GM23338 (cell line): Measurements from ENCODE around the gene PDE4D. TPM values are rescaled to one million over a fixed set of nuclear protein-coding genes. Genes with fewer than 3 reads are reported as not detected.

Experiments
- ATAC-seq: fragments of 200-7000 bp; cut with Tn5 transposase; 3 replicates; pipeline ENCODE4 v1.9.1; 2020
- DNase-seq: peaks from one replicate; pipeline ENCODE4 v3.0.0-alpha.2; 2015; ENCODE audit warnings: low spot score
- H2AFZ ChIP-seq: fragments of 200-600 bp; sonication (generic); 2 replicates; pipeline ENCODE4 v1.8.0; 2016; ENCODE audit warnings: antibody characterized with exemption, mild to moderate bottlenecking, moderate library complexity
- H3F3A ChIP-seq: fragments of 200-600 bp; sonication (generic); replicated peaks from 2 replicates; pipeline ENCODE4 v1.8.0; 2017; ENCODE audit warnings: antibody characterized with exemption, mixed run types, low read depth
- H3K27ac ChIP-seq: fragments of 200-600 bp; sonication (generic); 2 replicates; pipeline ENCODE4 v1.6.1; 2016; ENCODE audit warnings: low read depth
- H3K27me3 ChIP-seq: fragments of 200-600 bp; sonication (generic); 2 replicates; pipeline ENCODE4 v1.8.0; 2016; ENCODE audit warnings: mild to moderate bottlenecking, mixed run types, moderate library complexity; ENCODE audit not compliant: insufficient read depth
- H3K36me3 ChIP-seq: fragments of 200-600 bp; sonication (generic); 2 replicates; pipeline ENCODE4 v1.8.0; 2016; ENCODE audit warnings: mild to moderate bottlenecking; ENCODE audit not compliant: insufficient read depth
- H3K4me1 ChIP-seq: fragments of 200-600 bp; sonication (generic); 2 replicates; pipeline ENCODE4 v1.8.0; 2016; ENCODE audit warnings: mild to moderate bottlenecking, moderate library complexity; ENCODE audit not compliant: insufficient read depth
- H3K4me2 ChIP-seq: fragments of 200-600 bp; sonication (generic); 2 replicates; pipeline ENCODE4 v1.7.1; 2017; ENCODE audit warnings: mixed run types
- H3K4me3 ChIP-seq: fragments of 200-600 bp; sonication (generic); 2 replicates; pipeline ENCODE4 v1.6.1; 2016; ENCODE audit warnings: mixed run types
- H3K79me2 ChIP-seq: fragments of 200-600 bp; sonication (generic); replicated peaks from 2 replicates; pipeline ENCODE4 v1.8.0; 2017; ENCODE audit warnings: mild to moderate bottlenecking; ENCODE audit not compliant: insufficient read depth
- H3K9me2 ChIP-seq: fragments of 200-600 bp; sonication (generic); 2 replicates; pipeline ENCODE4 v1.8.0; 2017; ENCODE audit not compliant: insufficient read depth
- H4K20me1 ChIP-seq: fragments of 200-600 bp; sonication (generic); replicated peaks from 2 replicates; pipeline ENCODE4 v1.8.0; 2017; ENCODE audit warnings: mild to moderate bottlenecking; ENCODE audit not compliant: insufficient read depth
- H3K27ac Mint-ChIP-seq: 2 replicates; pipeline ENCODE4 v1.8.0; 2020; ENCODE audit warnings: inconsistent platforms, mild to moderate bottlenecking, moderate library complexity, mixed read lengths
- H3K27me3 Mint-ChIP-seq: 3 replicates; pipeline ENCODE4 v1.8.0; 2022; ENCODE audit warnings: low read depth, mild to moderate bottlenecking, moderate library complexity, mixed read lengths, inconsistent platforms; ENCODE audit not compliant: insufficient read depth, poor library complexity
- H3K36me3 Mint-ChIP-seq: 3 replicates; pipeline ENCODE4 v1.8.0; 2021; ENCODE audit warnings: low read depth, mild to moderate bottlenecking, inconsistent platforms, moderate library complexity, mixed read lengths
- H3K4me1 Mint-ChIP-seq: 3 replicates; pipeline ENCODE4 v1.8.0; 2020; ENCODE audit warnings: mild to moderate bottlenecking, inconsistent platforms, mixed read lengths
- H3K4me3 Mint-ChIP-seq: 3 replicates; pipeline ENCODE4 v1.8.0; 2021; ENCODE audit warnings: moderate library complexity, mild to moderate bottlenecking, inconsistent platforms, mixed read lengths
- H3K9me3 Mint-ChIP-seq: 3 replicates; pipeline ENCODE4 v1.8.0; 2020; ENCODE audit warnings: moderate library complexity, mild to moderate bottlenecking, inconsistent platforms, mixed read lengths
- CREB1 ChIP-seq: fragments of 250-450 bp; sonication (Bioruptor Pico); IDR thresholded peaks from 2 replicates; pipeline ENCODE4 v1.5.0; 2020; ENCODE audit warnings: low read depth, mild to moderate bottlenecking, moderate library complexity
- EZH2 ChIP-seq: fragments of 200-600 bp; sonication (generic); IDR thresholded peaks from one replicate; pipeline ENCODE4 v1.8.0; 2017; ENCODE audit warnings: antibody characterized with exemption, mild to moderate bottlenecking, low read depth; ENCODE audit not compliant: unreplicated experiment
- EZH2phosphoT487 ChIP-seq: fragments of 200-600 bp; sonication (generic); IDR thresholded peaks from one replicate; pipeline ENCODE4 v1.8.1; 2018; ENCODE audit warnings: antibody characterized with exemption; ENCODE audit not compliant: unreplicated experiment
- JUNB ChIP-seq: IDR thresholded peaks from one replicate; pipeline ENCODE4 v1.6.1; 2016; ENCODE audit warnings: antibody characterized with exemption; ENCODE audit not compliant: unreplicated experiment
- NANOG ChIP-seq: IDR thresholded peaks from 2 replicates; pipeline ENCODE4 v1.6.1; 2016; ENCODE audit warnings: antibody characterized with exemption, borderline replicate concordance
- POLR2AphosphoS5 ChIP-seq: IDR thresholded peaks from 2 replicates; pipeline ENCODE4 v1.6.1; 2016; ENCODE audit warnings: antibody characterized with exemption, low read depth
- STAT1 ChIP-seq: IDR thresholded peaks from one replicate; pipeline ENCODE4 v1.6.1; 2016; ENCODE audit warnings: antibody characterized with exemption; ENCODE audit not compliant: unreplicated experiment
- ZNF114 ChIP-seq: fragments of 250-450 bp; sonication (Bioruptor Pico); IDR thresholded peaks from 2 replicates; pipeline ENCODE4 v1.5.0; 2020; ENCODE audit warnings: mild to moderate bottlenecking, moderate library complexity
- ZNF331 ChIP-seq: fragments of 250-450 bp; sonication (Bioruptor Pico); IDR thresholded peaks from 2 replicates; pipeline ENCODE4 v1.5.0; 2020; ENCODE audit warnings: low read depth, mild to moderate bottlenecking, moderate library complexity
- polyA plus RNA-seq: library from polyadenylated mRNA; unstranded; fragments of >200 nt; fragmentation: Nextera tagmentation; extraction: Ambion mirVana; gene quantifications from 2 replicates; pipeline ENCODE4 v1.2.1, GENCODE V29; 2016
- total RNA-seq: library from RNA; depleted of rRNA; stranded (reverse); fragments of >200 nt; shearing (Covaris generic); gene quantifications from 2 replicates; pipeline ENCODE4 v1.2.3, GENCODE V29; 2014
- TF ChIP-seq, protein P1 (sequence below): IDR thresholded peaks from 2 replicates; pipeline ENCODE4 v1.6.1; 2016; ENCODE audit warnings: antibody characterized with exemption
- TF ChIP-seq, protein P2 (sequence below): fragments of 250-450 bp; sonication (Bioruptor Pico); IDR thresholded peaks from 2 replicates; pipeline ENCODE4 v1.5.0; 2020; ENCODE audit warnings: mild to moderate bottlenecking, moderate library complexity
- TF ChIP-seq, protein P3 (sequence below), 2 experiments: fragments of 200-600 bp in 1 of 2; sonication (generic) in 1 of 2; conservative IDR thresholded peaks; 2 replicates each; pipeline versions ENCODE4 v1.5.1 to v1.6.1; 2016 to 2017; ENCODE audit warnings: antibody characterized with exemption in 2 of 2, low read depth in 2 of 2, mild to moderate bottlenecking in 2 of 2, moderate library complexity in 1 of 2
- TF ChIP-seq, protein P4 (sequence below): IDR thresholded peaks from one replicate; pipeline ENCODE4 v1.6.1; 2018; ENCODE audit warnings: antibody characterized with exemption; ENCODE audit not compliant: unreplicated experiment

Gene PDE4D
- total and polyA plus RNA-seq, 2 experiments from 2014 or later: 2.1 to 4.7 TPM

DNA sequence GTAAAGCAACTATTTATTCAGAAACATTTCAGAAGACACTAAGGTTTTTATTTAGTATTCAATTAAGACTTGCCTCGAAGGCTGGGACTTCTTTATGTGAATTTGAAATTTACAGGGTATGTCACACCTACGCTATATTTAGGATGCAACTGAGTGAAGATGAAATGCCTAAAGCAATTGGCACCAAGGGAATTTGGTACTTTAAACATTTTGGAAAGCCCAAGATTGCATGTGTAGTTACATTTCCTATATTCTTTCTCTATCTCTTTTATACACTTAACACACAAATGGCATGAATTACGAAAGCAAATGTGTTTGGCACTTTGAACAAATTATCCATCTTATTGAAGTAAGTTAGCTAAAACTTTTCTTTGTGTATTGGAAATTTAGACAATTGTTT, 633.3 kb downstream of the PDE4D start:
- Mint-ChIP-seq H3K27me3 (peaks cover 1% of the 10 kb centered on the region), H3K4me1 (peaks cover 5% of the 10 kb centered on the region; the same call in 2 of the 3 replicates), H3K36me3 (no peaks in the 10 kb centered on the region), H3K27ac (no peak overlapping the region), H3K9me3 (no peaks in the 10 kb centered on the region), H3K4me3 (no peak overlapping the region)
- Histone ChIP-seq H3K9me2 (no peaks in the 10 kb centered on the region), H3K4me2 (no peak overlapping the region), H3K79me2 (no peaks in the 10 kb centered on the region), H3K27ac (no peak overlapping the region), H3K4me1 (no peaks in the 10 kb centered on the region), H3K36me3 (no peaks in the 10 kb centered on the region), H3K27me3 (no peaks in the 10 kb centered on the region), H3K4me3 (no peak overlapping the region), H3F3A (no peaks in the 10 kb centered on the region), H2AFZ (no peak overlapping the region), H4K20me1 (no peaks in the 10 kb centered on the region)
- TF ChIP-seq, protein P1, sequence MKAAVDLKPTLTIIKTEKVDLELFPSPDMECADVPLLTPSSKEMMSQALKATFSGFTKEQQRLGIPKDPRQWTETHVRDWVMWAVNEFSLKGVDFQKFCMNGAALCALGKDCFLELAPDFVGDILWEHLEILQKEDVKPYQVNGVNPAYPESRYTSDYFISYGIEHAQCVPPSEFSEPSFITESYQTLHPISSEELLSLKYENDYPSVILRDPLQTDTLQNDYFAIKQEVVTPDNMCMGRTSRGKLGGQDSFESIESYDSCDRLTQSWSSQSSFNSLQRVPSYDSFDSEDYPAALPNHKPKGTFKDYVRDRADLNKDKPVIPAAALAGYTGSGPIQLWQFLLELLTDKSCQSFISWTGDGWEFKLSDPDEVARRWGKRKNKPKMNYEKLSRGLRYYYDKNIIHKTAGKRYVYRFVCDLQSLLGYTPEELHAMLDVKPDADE: no peak
- no peak for TF ChIP-seq EZH2
- TF ChIP-seq NANOG: no peak
- no peak for TF ChIP-seq POLR2AphosphoS5
- TF ChIP-seq, protein P2, sequence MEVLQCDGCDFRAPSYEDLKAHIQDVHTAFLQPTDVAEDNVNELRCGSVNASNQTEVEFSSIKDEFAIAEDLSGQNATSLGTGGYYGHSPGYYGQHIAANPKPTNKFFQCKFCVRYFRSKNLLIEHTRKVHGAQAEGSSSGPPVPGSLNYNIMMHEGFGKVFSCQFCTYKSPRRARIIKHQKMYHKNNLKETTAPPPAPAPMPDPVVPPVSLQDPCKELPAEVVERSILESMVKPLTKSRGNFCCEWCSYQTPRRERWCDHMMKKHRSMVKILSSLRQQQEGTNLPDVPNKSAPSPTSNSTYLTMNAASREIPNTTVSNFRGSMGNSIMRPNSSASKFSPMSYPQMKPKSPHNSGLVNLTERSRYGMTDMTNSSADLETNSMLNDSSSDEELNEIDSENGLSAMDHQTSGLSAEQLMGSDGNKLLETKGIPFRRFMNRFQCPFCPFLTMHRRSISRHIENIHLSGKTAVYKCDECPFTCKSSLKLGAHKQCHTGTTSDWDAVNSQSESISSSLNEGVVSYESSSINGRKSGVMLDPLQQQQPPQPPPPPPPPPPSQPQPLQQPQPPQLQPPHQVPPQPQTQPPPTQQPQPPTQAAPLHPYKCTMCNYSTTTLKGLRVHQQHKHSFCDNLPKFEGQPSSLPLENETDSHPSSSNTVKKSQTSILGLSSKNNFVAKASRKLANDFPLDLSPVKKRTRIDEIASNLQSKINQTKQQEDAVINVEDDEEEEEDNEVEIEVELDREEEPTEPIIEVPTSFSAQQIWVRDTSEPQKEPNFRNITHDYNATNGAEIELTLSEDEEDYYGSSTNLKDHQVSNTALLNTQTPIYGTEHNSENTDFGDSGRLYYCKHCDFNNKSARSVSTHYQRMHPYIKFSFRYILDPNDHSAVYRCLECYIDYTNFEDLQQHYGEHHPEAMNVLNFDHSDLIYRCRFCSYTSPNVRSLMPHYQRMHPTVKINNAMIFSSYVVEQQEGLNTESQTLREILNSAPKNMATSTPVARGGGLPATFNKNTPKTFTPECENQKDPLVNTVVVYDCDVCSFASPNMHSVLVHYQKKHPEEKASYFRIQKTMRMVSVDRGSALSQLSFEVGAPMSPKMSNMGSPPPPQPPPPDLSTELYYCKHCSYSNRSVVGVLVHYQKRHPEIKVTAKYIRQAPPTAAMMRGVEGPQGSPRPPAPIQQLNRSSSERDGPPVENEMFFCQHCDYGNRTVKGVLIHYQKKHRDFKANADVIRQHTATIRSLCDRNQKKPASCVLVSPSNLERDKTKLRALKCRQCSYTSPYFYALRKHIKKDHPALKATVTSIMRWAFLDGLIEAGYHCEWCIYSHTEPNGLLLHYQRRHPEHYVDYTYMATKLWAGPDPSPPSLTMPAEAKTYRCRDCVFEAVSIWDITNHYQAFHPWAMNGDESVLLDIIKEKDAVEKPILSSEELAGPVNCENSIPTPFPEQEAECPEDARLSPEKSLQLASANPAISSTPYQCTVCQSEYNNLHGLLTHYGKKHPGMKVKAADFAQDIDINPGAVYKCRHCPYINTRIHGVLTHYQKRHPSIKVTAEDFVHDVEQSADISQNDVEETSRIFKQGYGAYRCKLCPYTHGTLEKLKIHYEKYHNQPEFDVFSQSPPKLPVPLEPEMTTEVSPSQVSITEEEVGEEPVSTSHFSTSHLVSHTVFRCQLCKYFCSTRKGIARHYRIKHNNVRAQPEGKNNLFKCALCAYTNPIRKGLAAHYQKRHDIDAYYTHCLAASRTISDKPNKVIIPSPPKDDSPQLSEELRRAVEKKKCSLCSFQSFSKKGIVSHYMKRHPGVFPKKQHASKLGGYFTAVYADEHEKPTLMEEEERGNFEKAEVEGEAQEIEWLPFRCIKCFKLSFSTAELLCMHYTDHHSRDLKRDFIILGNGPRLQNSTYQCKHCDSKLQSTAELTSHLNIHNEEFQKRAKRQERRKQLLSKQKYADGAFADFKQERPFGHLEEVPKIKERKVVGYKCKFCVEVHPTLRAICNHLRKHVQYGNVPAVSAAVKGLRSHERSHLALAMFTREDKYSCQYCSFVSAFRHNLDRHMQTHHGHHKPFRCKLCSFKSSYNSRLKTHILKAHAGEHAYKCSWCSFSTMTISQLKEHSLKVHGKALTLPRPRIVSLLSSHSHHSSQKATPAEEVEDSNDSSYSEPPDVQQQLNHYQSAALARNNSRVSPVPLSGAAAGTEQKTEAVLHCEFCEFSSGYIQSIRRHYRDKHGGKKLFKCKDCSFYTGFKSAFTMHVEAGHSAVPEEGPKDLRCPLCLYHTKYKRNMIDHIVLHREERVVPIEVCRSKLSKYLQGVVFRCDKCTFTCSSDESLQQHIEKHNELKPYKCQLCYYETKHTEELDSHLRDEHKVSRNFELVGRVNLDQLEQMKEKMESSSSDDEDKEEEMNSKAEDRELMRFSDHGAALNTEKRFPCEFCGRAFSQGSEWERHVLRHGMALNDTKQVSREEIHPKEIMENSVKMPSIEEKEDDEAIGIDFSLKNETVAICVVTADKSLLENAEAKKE (CRISPR knock-in tag): no peak
- TF ChIP-seq ZNF114: no peak
- TF ChIP-seq, protein P3, sequence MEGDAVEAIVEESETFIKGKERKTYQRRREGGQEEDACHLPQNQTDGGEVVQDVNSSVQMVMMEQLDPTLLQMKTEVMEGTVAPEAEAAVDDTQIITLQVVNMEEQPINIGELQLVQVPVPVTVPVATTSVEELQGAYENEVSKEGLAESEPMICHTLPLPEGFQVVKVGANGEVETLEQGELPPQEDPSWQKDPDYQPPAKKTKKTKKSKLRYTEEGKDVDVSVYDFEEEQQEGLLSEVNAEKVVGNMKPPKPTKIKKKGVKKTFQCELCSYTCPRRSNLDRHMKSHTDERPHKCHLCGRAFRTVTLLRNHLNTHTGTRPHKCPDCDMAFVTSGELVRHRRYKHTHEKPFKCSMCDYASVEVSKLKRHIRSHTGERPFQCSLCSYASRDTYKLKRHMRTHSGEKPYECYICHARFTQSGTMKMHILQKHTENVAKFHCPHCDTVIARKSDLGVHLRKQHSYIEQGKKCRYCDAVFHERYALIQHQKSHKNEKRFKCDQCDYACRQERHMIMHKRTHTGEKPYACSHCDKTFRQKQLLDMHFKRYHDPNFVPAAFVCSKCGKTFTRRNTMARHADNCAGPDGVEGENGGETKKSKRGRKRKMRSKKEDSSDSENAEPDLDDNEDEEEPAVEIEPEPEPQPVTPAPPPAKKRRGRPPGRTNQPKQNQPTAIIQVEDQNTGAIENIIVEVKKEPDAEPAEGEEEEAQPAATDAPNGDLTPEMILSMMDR (conservative IDR thresholded peaks at IDR 0.05; ENCODE audit: low read depth in 2 of 2): no peak
- TF ChIP-seq STAT1: no peak
- TF ChIP-seq CREB1: no peak
- no peak for TF ChIP-seq ZNF331 (CRISPR knock-in tag)
- no peak for TF ChIP-seq JUNB
- TF ChIP-seq, protein P4, sequence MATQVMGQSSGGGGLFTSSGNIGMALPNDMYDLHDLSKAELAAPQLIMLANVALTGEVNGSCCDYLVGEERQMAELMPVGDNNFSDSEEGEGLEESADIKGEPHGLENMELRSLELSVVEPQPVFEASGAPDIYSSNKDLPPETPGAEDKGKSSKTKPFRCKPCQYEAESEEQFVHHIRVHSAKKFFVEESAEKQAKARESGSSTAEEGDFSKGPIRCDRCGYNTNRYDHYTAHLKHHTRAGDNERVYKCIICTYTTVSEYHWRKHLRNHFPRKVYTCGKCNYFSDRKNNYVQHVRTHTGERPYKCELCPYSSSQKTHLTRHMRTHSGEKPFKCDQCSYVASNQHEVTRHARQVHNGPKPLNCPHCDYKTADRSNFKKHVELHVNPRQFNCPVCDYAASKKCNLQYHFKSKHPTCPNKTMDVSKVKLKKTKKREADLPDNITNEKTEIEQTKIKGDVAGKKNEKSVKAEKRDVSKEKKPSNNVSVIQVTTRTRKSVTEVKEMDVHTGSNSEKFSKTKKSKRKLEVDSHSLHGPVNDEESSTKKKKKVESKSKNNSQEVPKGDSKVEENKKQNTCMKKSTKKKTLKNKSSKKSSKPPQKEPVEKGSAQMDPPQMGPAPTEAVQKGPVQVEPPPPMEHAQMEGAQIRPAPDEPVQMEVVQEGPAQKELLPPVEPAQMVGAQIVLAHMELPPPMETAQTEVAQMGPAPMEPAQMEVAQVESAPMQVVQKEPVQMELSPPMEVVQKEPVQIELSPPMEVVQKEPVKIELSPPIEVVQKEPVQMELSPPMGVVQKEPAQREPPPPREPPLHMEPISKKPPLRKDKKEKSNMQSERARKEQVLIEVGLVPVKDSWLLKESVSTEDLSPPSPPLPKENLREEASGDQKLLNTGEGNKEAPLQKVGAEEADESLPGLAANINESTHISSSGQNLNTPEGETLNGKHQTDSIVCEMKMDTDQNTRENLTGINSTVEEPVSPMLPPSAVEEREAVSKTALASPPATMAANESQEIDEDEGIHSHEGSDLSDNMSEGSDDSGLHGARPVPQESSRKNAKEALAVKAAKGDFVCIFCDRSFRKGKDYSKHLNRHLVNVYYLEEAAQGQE: no peak
- no peak for TF ChIP-seq EZH2phosphoT487
- DNase-seq (no peak), ATAC-seq (no peak)
